ENCODE data around the gene LOXL4. TPM values are rescaled to one million over a fixed set of nuclear protein-coding genes. Genes with fewer than 3 reads are reported as not detected.

The LOXL4 gene
- total RNA-seq, 4 donors from 2014 or later: 1.6 to 2.3 (median 1.7) TPM

- peaks cover 5% of the 10 kb centered on the region for H3K9me3 ChIP-seq
- H3K27ac ChIP-seq: no peak overlapping the region
- no peak for TF ChIP-seq POLR2AphosphoS5 (IDR thresholded peaks at IDR 0.05)
- TF ChIP-seq EP300 (IDR thresholded peaks at IDR 0.05): no peak
- TF ChIP-seq CTCF (IDR thresholded peaks at IDR 0.05): no peak
- TF ChIP-seq POLR2A (IDR thresholded peaks at IDR 0.05): no peak
- H3K36me3 ChIP-seq: peaks cover 7% of the 10 kb centered on the region
- H3K4me3 ChIP-seq: no peak overlapping the region
- peaks cover 23% of the 10 kb centered on the region for H3K4me1 ChIP-seq
- 94% methylated on average over 2 of the region's 2 CpGs for WGBS
- no peaks in the 10 kb centered on the region for H3K27me3 ChIP-seq
- DNase-seq (ENCODE audit: low spot score in 2 of 2): no peak
Observed at GRCh38 chr10:98215373-98215772, 52.6 kb downstream of the LOXL4 start.

- H3K36me3 ChIP-seq: peaks cover 12% of the 10 kb centered on the region
- DNase-seq (ENCODE audit: low spot score in 2 of 2): no peak
- no peak overlapping the region for H3K27ac ChIP-seq
- H3K4me1 ChIP-seq: peaks cover 23% of the 10 kb centered on the region
- WGBS: 87% methylated on average over 1 of the region's 1 CpG
- no peaks in the 10 kb centered on the region for H3K9me3 ChIP-seq
- no peak overlapping the region for H3K4me3 ChIP-seq
- no peak for TF ChIP-seq EP300 (IDR thresholded peaks at IDR 0.05)
- TF ChIP-seq POLR2AphosphoS5 (IDR thresholded peaks at IDR 0.05): no peak
- TF ChIP-seq POLR2A (IDR thresholded peaks at IDR 0.05): no peak
- no peak for TF ChIP-seq CTCF (IDR thresholded peaks at IDR 0.05)
- no peaks in the 10 kb centered on the region for H3K27me3 ChIP-seq
Observed at GRCh38 chr10:98213740-98214139, 54.3 kb downstream of the LOXL4 start.

- Histone ChIP-seq H3K27me3 (no peaks in the 10 kb centered on the region), H3K36me3 (peaks cover 17% of the 10 kb centered on the region), H3K4me1 (peaks cover 23% of the 10 kb centered on the region), H3K27ac (no peak overlapping the region), H3K4me3 (no peak overlapping the region), H3K9me3 (no peaks in the 10 kb centered on the region)
- DNase-seq (ENCODE audit: low spot score in 2 of 2): no peak
- TF ChIP-seq CTCF (IDR thresholded peaks at IDR 0.05) (no peak), POLR2AphosphoS5 (IDR thresholded peaks at IDR 0.05) (no peak), EP300 (IDR thresholded peaks at IDR 0.05) (no peak), POLR2A (IDR thresholded peaks at IDR 0.05) (no peak)
- 38% methylated on average over 1 of the region's 1 CpG for whole genome bisulfite sequencing
Observed at GRCh38 chr10:98212196-98212595, 55.8 kb downstream of the LOXL4 start.

- Histone ChIP-seq H3K27ac (no peak overlapping the region), H3K9me3 (no peaks in the 10 kb centered on the region), H3K4me1 (peaks cover 23% of the 10 kb centered on the region), H3K36me3 (peaks cover 13% of the 10 kb centered on the region), H3K27me3 (no peaks in the 10 kb centered on the region), H3K4me3 (no peak overlapping the region)
- DNase-seq (ENCODE audit: low spot score in 2 of 2): no peak
- 96% methylated on average over 4 of the region's 4 CpGs for WGBS
- TF ChIP-seq EP300 (IDR thresholded peaks at IDR 0.05): no peak
- TF ChIP-seq CTCF (IDR thresholded peaks at IDR 0.05): no peak
- TF ChIP-seq POLR2AphosphoS5 (IDR thresholded peaks at IDR 0.05): no peak
- no peak for TF ChIP-seq POLR2A (IDR thresholded peaks at IDR 0.05)
Observed at GRCh38 chr10:98209441-98209840, 58.6 kb downstream of the LOXL4 start.

GRCh38 chr10:98208925-98209324, 59.1 kb downstream of the LOXL4 start:
- no peaks in the 10 kb centered on the region for H3K27me3 ChIP-seq
- DNase-seq (ENCODE audit: low spot score in 2 of 2): no peak
- H3K27ac ChIP-seq: no peak overlapping the region
- H3K36me3 ChIP-seq: peaks cover 13% of the 10 kb centered on the region
- H3K9me3 ChIP-seq: no peaks in the 10 kb centered on the region
- no peak for TF ChIP-seq POLR2A (IDR thresholded peaks at IDR 0.05)
- no peak for TF ChIP-seq EP300 (IDR thresholded peaks at IDR 0.05)
- TF ChIP-seq POLR2AphosphoS5 (IDR thresholded peaks at IDR 0.05): no peak
- no peak for TF ChIP-seq CTCF (IDR thresholded peaks at IDR 0.05)
- H3K4me1 ChIP-seq: peaks cover 20% of the 10 kb centered on the region
- 92% methylated on average over 2 of the region's 2 CpGs for WGBS
- no peak overlapping the region for H3K4me3 ChIP-seq

All from suprapubic skin (tissue), 4 donors.